Naive B cell (primary cell): ENCODE data around the gene SNTG2. TPM values are rescaled to one million over a fixed set of nuclear protein-coding genes. Genes with fewer than 3 reads are reported as not detected.

ENCODE experiments used
- ATAC-seq, 2 donors: fragments of 150-1000 bp; cut with Tn5 transposase; 2 replicates each; pipeline ENCODE4 v1.10.0; 2021; ENCODE audit warnings: low read depth in 2 of 2, mild to moderate bottlenecking in 2 of 2, moderate library complexity in 2 of 2
- DNase-seq: peaks from one replicate; pipeline ENCODE4 v3.0.0; 2022
- H3K27ac Mint-ChIP-seq, 6 donors: one replicate each; pipeline ENCODE4 v1.8.0; 2020 to 2022; ENCODE audit warnings: mild to moderate bottlenecking in 6 of 6, mixed read lengths in 6 of 6, moderate library complexity in 5 of 6, inconsistent platforms in 2 of 6
- H3K27me3 Mint-ChIP-seq, 3 donors: one replicate each; pipeline ENCODE4 v1.8.0; 2021 to 2022; ENCODE audit warnings: mixed read lengths in 3 of 3, mild to moderate bottlenecking in 1 of 3
- H3K36me3 Mint-ChIP-seq, 2 donors: one replicate each; pipeline ENCODE4 v1.8.0; 2020 to 2022; ENCODE audit warnings: mixed read lengths in 2 of 2, inconsistent platforms in 1 of 2, mild to moderate bottlenecking in 1 of 2
- H3K4me1 Mint-ChIP-seq, 3 donors: one replicate each; pipeline ENCODE4 v1.8.0; 2020 to 2022; ENCODE audit warnings: mixed read lengths in 3 of 3, inconsistent platforms in 1 of 3, mild to moderate bottlenecking in 1 of 3, moderate library complexity in 1 of 3
- H3K4me3 Mint-ChIP-seq, 8 donors: one replicate each; pipeline ENCODE4 v1.8.0; 2020 to 2022; ENCODE audit warnings: mild to moderate bottlenecking in 8 of 8, mixed read lengths in 8 of 8, moderate library complexity in 8 of 8, inconsistent platforms in 2 of 8
- H3K9me3 Mint-ChIP-seq, 7 donors: one replicate each; pipeline ENCODE4 v1.8.0; 2020 to 2022; ENCODE audit warnings: mixed read lengths in 7 of 7, mild to moderate bottlenecking in 5 of 7, inconsistent platforms in 2 of 7, moderate library complexity in 1 of 7
- polyA plus RNA-seq, 6 donors: library from polyadenylated mRNA; unstranded; fragments of 300-500 nt; fragmentation: Illumina TruSeq; gene quantifications; one replicate each; pipeline ENCODE4 v1.2.3, GENCODE V29; 2021; ENCODE audit warnings: low read depth in 6 of 6

Gene SNTG2
- polyA plus RNA-seq, 6 donors from 2014 or later = 1.8 to 9.2 (median 4.1) TPM

DNA sequence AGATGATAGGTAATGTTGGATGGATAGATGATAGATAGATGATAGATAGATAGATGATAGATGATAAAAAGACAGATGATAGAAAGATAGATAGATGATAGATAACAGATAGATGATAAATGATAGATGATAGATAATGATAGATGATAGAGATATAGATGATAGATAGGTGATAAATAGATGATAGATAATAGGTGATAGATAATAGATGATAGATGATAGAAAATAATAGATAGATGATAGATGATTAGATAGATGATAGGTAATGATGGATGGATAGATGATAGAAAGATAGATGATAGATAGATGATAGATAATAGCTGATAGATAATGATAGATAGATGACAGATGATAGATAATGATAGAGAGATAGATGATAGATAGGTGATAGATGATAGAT lies 31.0 kb upstream of the SNTG2 start:
- DNase-seq = no peak
- no peaks in the 10 kb centered on the region for H3K4me1 Mint-ChIP-seq
- H3K27me3 Mint-ChIP-seq = peaks cover 14 to 30% (median 18%) of the 10 kb centered on the region in 3 donors
- no peaks in the 10 kb centered on the region for H3K36me3 Mint-ChIP-seq
- no peaks in the 10 kb centered on the region for H3K9me3 Mint-ChIP-seq
- ATAC-seq = no peak
- H3K27ac Mint-ChIP-seq = no peak overlapping the region
- H3K4me3 Mint-ChIP-seq = no peak overlapping the region

DNA sequence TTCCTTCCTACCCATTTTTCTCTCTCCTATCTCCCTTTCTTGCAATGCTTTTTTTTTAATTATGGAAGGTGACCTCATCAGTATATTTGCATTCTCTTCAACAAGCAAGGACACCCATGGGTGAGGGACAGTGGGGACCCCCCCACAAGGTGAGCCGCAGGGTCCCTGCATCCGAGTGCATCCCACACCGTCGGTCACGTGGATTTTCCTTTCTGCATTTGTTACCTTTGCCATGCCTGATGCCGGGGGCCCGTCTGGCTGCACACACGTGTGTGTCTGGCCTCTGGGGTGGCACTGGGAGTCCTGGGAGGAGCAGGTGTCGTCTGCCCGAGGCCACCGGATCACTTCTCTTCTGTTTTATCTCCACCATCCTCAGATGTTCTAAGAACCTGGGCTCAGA lies 30.1 kb upstream of the SNTG2 start:
- peaks cover 14 to 39% (median 27%) of the 10 kb centered on the region in 3 donors for H3K27me3 Mint-ChIP-seq
- H3K9me3 Mint-ChIP-seq = no peaks in the 10 kb centered on the region
- no peak overlapping the region for H3K27ac Mint-ChIP-seq
- no peak for ATAC-seq
- H3K4me1 Mint-ChIP-seq = no peaks in the 10 kb centered on the region
- DNase-seq = no peak
- no peak overlapping the region for H3K4me3 Mint-ChIP-seq
- H3K36me3 Mint-ChIP-seq = no peaks in the 10 kb centered on the region

DNA sequence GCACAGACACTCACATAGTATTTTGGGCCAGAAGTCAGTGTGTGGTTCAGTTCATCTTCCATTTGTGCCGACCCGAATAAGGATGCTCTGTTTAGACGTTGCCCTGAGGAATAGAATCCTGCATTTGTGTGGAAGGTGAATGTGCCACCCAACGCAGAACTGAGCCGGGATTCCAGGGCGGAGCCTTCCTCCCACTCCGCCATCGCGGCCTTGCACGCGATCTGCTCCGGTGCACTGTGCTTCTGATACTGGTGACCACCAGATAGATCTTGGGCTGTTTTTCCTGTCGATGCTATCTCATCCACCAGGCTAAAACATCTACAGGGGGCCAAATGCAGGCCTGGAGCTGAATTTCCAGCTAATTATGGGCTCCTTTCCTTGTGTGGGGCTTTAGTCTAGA lies 29.6 kb upstream of the SNTG2 start:
- Mint-ChIP-seq H3K36me3 (no peaks in the 10 kb centered on the region), H3K27me3 (peaks cover 15 to 41% (median 31%) of the 10 kb centered on the region in 3 donors), H3K4me3 (no peak overlapping the region), H3K4me1 (no peaks in the 10 kb centered on the region), H3K27ac (no peak overlapping the region), H3K9me3 (no peaks in the 10 kb centered on the region)
- ATAC-seq (no peak), DNase-seq (no peak)

DNA sequence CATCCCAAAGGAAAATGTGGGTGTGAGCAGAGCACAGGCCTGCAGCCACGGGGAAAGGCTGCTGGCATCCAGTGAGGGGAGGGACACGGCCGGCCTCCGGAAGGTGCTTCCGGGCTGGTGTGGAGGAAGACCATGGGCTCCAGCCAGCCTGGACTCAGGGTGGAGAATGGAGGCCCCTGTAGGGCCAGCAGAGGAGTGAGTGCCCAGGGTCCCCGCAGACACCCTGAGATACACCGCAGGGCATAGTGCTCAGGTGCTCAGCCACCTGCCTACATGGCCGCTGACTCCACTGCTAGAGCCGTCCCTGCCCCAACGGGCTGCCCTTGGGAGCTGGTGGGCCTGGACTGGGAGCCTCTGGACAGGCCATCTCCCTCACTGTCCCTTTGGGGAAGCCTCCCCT lies 28.5 kb upstream of the SNTG2 start:
- DNase-seq (no peak), ATAC-seq (no peak)
- H3K27ac Mint-ChIP-seq = peak overlapping the region in 1 of 6 donors; percentile 83
- no peaks in the 10 kb centered on the region for H3K36me3 Mint-ChIP-seq
- H3K4me3 Mint-ChIP-seq = peak overlapping the region in 1 of 8 donors; percentile 41
- peaks cover 0 to 2% (median 0%) of the 10 kb centered on the region in 7 donors for H3K9me3 Mint-ChIP-seq
- no peaks in the 10 kb centered on the region for H3K4me1 Mint-ChIP-seq
- peaks cover 13 to 31% (median 31%) of the 10 kb centered on the region in 3 donors for H3K27me3 Mint-ChIP-seq

DNA sequence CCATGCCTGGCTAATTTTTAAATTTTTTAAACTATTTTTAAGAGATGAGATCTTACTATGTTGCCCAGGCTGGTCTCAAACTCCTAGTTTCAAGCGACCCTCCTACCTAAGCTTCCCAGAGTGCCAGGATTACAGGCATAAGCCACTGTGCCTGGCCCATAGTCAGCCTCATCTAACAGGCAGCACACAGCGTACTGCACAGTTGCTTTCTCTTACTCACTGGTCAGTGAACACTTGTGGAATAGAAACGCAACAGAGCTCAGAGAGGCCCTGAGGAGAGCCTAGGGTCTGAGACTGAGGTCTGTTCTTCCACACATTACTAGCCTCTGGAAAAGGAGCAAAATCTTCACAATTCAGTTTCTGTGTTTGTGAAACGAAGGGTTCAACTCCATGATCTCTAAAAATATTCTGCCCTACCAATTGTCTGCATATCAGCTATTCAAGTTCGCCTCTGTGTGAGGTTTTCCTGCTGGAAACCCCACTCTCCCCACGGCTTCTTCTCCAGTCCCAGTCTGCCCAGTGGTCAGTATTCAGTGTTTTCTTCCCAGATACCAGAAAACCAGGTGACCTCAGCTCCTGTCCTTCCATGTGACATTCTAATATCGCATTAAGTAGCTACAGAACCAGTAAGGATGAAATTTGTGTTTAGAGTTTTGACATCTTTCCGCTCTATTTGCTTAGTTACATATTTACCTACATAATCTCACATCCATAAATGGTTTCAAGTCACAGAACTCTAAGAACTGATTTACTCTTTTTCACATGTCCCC lies 26.6 kb upstream of the SNTG2 start:
- Mint-ChIP-seq H3K4me3 (no peak overlapping the region), H3K9me3 (peaks cover 0 to 2% (median 0%) of the 10 kb centered on the region in 7 donors)

DNA sequence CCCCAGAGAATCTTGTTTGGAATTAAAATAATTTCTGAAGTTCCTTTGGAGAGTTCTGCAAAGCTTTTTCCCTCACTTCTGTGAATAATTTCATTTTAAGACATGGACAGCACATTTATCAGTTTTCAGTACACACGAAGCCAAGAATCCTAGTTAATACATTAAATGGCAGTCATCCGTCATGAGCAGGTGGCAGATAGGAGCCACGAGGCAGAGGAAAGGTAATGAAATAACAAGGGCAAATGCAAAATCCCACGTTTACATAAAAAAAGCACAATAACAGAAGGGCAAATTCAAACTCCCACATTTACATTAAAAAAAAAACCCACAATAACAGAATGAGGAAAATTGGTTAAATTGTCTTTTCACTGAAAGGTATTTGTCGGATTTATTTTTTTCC lies 25.9 kb upstream of the SNTG2 start:
- Mint-ChIP-seq H3K9me3 (peaks cover 0 to 2% (median 0%) of the 10 kb centered on the region in 7 donors), H3K27me3 (peaks cover 4 to 29% (median 26%) of the 10 kb centered on the region in 3 donors), H3K4me3 (no peak overlapping the region), H3K4me1 (no peaks in the 10 kb centered on the region), H3K36me3 (no peaks in the 10 kb centered on the region), H3K27ac (no peak overlapping the region)
- no peak for DNase-seq
- ATAC-seq = no peak

More for the DNA sequence above, 26.6 kb upstream of the SNTG2 start:
- H3K36me3 Mint-ChIP-seq = no peaks in the 10 kb centered on the region
- ATAC-seq (no peak), DNase-seq (no peak)
- H3K27me3 Mint-ChIP-seq = peaks cover 4 to 29% (median 26%) of the 10 kb centered on the region in 3 donors
- no peaks in the 10 kb centered on the region for H3K4me1 Mint-ChIP-seq
- H3K27ac Mint-ChIP-seq = no peak overlapping the region

DNA sequence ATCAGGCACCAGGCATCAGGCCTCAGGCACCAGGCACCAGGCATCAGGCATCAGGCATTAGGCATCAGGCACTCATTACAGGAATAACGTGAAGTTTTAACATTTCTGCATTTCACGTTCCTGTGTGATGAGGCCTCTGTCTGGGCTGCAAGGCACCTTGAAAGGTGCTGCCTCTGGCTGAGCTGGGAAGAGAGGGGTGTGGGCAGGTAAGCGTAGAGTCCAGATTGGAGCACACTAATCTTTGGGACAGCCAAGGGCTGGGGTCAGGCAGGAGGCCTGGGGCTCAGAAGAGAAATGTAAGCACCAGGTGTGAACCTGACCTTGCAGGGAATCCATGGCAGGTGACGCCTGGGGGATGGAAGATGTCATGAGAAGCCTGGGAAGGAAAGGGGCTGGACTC lies 25.3 kb upstream of the SNTG2 start:
- H3K9me3 Mint-ChIP-seq = peaks cover 0 to 2% (median 0%) of the 10 kb centered on the region in 7 donors
- H3K27me3 Mint-ChIP-seq = peaks cover 4 to 29% (median 26%) of the 10 kb centered on the region in 3 donors
- H3K36me3 Mint-ChIP-seq = no peaks in the 10 kb centered on the region
- no peaks in the 10 kb centered on the region for H3K4me1 Mint-ChIP-seq
- no peak overlapping the region for H3K4me3 Mint-ChIP-seq
- ATAC-seq = no peak
- H3K27ac Mint-ChIP-seq = peak overlapping the region in 1 of 6 donors; percentile 65
- no peak for DNase-seq

DNA sequence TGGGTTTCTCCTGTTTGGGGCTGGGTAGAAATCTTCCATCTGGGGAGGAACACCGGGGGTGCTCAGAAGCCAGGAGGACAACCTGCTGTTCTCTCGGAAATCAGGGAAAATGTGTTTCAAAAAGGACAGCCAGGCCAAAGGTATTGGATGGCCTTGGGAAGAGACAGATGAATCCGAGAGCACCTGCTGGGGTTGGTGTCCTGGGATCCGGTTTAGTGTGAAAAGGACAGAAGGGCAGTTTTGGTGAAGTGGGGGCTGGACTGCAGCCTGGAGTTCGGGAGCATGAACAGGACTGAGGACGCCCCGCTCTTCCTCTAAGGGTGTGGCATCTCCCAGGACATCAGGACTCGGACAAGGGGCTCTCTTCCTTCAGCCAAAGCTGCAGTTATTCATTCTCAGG lies 24.9 kb upstream of the SNTG2 start:
- Mint-ChIP-seq H3K27me3 (peaks cover 4 to 29% (median 26%) of the 10 kb centered on the region in 3 donors), H3K4me3 (no peak overlapping the region), H3K4me1 (no peaks in the 10 kb centered on the region), H3K27ac (no peak overlapping the region), H3K36me3 (no peaks in the 10 kb centered on the region), H3K9me3 (peaks cover 0 to 2% (median 0%) of the 10 kb centered on the region in 7 donors)
- no peak for DNase-seq
- no peak for ATAC-seq

DNA sequence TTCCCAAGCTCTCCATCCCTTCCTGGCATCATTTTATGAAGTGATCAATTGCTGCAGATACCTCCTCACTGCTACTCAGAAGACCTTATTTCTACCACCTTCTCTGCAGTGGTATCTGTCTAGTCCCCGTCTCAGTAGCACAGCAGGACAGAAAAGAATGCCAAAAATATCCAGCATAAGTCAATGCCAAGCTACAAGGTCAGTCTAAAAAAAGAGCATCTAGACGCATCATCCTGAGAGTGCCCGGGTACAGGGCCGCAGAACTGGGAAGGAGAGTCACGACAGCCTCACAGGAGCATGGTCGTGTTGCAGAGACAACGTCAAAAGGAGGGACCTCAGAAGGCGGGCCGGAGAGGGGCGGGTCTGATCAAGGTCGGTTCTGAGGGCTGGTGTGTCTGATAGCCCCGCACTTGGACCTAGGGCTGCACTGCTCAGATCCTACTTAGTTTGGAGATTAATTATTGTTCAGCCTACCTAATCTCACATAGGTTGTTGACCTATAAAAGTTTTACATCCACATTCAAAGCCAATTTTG lies 24.3 kb upstream of the SNTG2 start:
- DNase-seq = no peak
- H3K27me3 Mint-ChIP-seq = peaks cover 4 to 29% (median 26%) of the 10 kb centered on the region in 3 donors
- no peaks in the 10 kb centered on the region for H3K4me1 Mint-ChIP-seq
- no peak overlapping the region for H3K27ac Mint-ChIP-seq
- no peak overlapping the region for H3K4me3 Mint-ChIP-seq
- ATAC-seq = no peak
- H3K36me3 Mint-ChIP-seq = no peaks in the 10 kb centered on the region
- H3K9me3 Mint-ChIP-seq = peaks cover 0 to 2% (median 0%) of the 10 kb centered on the region in 7 donors

DNA sequence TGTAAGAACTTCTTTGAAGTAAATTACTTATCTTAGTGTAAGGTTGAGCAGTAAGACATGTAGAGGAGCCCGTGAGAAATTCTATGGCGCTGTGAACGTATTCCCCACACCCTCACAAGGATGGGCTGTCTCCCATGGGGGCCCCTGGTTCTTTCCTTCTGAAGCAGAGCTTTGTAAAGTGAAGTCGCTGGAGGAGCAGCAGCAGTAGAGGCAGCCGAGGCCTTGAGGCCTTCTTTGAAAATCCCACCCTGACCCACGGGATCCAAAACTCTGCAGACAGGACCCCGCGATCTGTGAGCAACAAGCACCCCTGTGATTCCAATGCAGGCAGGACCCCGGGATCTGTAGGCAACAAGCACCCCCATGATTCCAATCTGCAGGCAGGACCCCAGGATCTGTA lies 23.8 kb upstream of the SNTG2 start:
- Mint-ChIP-seq H3K9me3 (peaks cover 0 to 2% (median 0%) of the 10 kb centered on the region in 7 donors), H3K4me3 (peak overlapping the region in 1 of 8 donors; percentile 32), H3K4me1 (no peaks in the 10 kb centered on the region), H3K27me3 (peaks cover 4 to 29% (median 24%) of the 10 kb centered on the region in 3 donors), H3K27ac (no peak overlapping the region), H3K36me3 (no peaks in the 10 kb centered on the region)
- DNase-seq = no peak
- ATAC-seq = no peak

DNA sequence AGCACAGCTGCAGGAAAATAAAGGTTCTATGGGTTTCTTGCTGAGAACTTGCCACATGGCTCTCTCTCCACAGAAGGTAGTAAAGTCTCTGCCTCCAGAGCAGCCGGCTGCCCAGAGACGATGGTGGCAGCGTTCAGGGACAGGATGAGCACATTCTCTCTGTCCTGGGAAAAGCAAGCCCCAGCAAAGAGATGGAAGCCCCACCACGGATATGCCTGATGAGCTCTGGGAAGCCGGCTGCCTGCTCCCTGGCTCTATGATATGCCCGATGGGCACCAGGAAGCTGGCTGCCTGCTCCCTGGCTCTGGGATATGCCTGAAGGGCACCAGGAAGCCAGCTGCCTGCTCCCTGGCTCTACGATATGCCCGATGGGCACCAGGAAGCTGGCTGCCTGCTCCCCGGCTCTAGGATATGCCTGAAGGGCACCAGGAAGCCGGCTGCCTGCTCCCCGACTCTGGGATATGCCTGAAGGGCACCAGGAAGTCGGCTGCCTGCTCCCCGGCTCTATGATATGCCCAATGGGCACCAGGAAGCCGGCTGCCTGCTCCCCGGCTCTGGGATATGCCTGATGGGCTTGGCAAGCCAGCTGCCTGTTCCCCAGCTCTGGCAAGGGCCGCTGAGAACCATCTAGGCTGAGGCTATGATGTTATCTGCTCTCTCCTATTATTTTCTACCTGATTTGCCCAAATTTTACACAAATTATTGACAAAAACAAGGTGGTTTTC lies 21.5 kb upstream of the SNTG2 start:
- H3K36me3 Mint-ChIP-seq = no peaks in the 10 kb centered on the region
- DNase-seq (no peak), ATAC-seq (no peak)
- no peak overlapping the region for H3K27ac Mint-ChIP-seq
- no peaks in the 10 kb centered on the region for H3K4me1 Mint-ChIP-seq
- peaks cover 0 to 2% (median 0%) of the 10 kb centered on the region in 7 donors for H3K9me3 Mint-ChIP-seq
- H3K4me3 Mint-ChIP-seq = no peak overlapping the region
- H3K27me3 Mint-ChIP-seq = peaks cover 4 to 25% (median 19%) of the 10 kb centered on the region in 3 donors

DNA sequence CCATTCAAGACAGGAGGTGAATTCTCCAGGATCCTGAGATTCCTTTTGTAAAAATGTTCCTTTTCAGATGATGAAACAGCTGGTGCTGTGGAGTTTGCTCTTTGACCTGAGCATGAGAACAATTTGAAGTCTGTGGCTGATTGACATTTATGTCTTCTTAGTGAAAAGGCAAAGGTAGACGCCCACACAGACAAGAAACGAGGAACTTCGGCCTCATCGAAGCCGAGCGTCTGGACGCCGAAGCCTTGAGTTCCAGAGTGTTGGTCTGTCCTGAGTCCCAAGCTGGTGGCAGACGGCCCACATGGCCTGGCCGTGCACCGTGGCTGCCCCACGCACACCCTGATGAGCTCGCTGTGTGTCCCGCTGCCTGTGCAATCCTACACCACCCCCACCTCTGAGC lies 20.7 kb upstream of the SNTG2 start:
- Mint-ChIP-seq H3K27me3 (peaks cover 4 to 17% (median 12%) of the 10 kb centered on the region in 3 donors), H3K4me1 (no peaks in the 10 kb centered on the region), H3K27ac (no peak overlapping the region), H3K36me3 (no peaks in the 10 kb centered on the region), H3K4me3 (no peak overlapping the region), H3K9me3 (peaks cover 0 to 2% (median 0%) of the 10 kb centered on the region in 7 donors)
- ATAC-seq (no peak), DNase-seq (no peak)

DNA sequence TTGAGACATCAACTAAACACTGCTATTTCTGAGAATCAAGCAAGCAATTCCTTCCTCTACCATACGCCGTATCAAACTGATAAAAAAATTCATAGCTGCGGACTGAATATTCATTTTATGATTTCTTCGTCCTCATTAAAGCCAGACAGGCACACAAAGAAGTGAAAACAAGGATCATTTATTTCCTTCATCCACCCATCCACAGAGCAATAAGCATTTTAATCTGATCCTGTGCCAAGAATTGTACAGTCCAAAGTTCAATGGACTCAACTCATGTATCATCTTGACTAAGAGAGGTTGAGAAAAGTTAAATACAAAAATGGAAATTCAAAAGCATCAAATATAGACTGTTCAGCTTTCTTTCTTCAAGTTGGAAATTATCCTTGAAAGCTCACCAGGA lies 19.7 kb upstream of the SNTG2 start:
- H3K27me3 Mint-ChIP-seq = peaks cover 2 to 7% (median 4%) of the 10 kb centered on the region in 3 donors
- H3K36me3 Mint-ChIP-seq = no peaks in the 10 kb centered on the region
- no peak for DNase-seq

More for the DNA sequence above, 19.7 kb upstream of the SNTG2 start:
- Mint-ChIP-seq H3K9me3 (peaks cover 0 to 2% (median 0%) of the 10 kb centered on the region in 7 donors), H3K4me3 (no peak overlapping the region), H3K27ac (no peak overlapping the region), H3K4me1 (no peaks in the 10 kb centered on the region)
- ATAC-seq = no peak
